ENCODE measurements around the gene CSPG5.

The CSPG5 gene

DNA sequence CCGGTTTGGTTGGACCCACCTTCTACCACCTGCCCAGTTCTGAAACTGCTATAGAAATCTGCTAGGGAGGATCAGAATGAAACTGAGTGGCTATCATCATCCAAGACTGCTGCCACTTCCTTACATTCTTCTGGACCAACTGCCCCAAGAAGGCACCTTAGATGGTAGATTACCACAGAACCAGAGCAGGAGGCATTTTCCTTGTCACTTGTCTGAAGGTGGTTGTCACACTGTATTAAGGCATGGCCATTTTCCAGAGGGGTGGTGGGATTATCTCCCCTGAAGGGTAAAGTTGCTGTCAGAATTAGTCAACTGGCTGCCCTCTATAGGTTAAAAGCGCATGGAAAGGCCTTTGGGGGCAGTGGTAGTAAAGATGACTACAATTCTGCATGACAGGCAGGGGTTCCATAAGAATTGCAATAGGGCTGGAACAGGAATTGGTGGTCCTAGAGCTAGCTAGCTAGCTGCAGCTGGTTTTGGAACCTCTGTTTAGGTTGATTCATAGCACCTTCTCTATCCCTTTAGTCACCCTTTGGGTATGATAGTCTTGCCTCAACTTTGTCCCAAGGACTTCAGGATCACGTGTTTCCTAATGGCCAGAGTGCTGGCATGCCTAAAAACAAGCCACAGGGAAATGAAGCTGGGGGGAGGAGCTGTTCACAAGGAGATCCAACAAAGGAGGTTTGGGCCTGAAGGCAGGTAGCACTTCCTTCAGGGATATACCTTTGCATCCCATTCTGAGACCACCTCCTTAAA, 4.8 kb upstream of the CSPG5 start:
- no peak for DNase-seq

DNA sequence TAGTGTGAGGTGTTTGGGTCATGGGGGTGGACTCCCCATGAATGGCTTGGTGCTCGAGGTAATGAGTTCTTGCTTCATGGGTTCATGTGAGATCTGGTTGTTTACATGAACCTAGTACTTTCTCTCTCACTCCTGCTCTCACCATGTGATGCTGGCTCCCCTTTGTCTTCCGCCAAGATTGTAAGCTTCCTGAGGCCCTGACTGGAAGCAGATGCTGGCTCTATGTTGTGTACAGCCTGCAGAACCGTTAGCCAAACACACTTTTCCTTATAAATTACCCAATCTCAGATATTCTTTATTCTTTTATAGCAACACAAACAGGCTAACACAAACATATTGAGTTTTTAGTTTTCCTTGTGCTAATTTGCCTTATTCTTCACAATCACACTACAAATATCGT, 3.2 kb upstream of the CSPG5 start:
- DNase-seq: no peak

DNA sequence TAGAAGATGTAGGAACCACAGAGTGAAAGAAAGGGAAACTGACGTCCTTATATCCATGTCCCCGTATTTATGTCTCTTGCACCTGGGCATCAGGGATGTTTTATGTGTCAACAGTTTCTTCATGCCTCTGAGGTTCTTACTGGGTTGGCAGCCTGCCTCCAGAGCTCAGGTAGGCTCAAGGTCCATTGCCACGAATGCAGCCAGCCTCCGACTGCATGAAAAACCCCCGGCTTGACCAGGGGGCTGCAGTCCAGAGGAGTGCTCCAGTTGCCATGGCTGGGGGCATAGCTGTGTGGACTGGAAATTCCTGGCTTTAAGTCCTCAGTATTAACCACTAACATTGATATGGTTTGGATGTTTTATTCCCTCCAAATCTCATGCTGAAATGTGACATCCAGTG, 2.8 kb upstream of the CSPG5 start:
- no peak for DNase-seq

DNA sequence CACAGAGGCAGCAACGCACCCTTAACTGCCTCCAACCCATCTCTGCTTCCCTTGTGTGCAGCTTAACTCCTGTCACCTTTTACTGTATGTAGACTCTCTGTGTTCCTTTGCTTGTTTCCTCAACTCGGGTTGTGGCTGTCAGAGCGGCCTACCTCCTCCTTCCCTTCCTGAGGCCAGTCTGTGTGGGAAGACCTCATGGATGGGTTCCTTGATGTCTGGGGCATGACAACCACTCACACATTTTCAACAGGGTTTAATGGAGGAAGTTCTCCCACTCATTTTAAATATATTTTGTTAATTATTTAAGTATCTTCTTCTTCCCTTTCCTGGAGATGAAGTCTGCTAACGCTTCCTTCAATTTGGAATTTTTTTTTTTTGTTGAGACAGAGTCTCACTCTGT, 1.8 kb upstream of the CSPG5 start:
- no peak for DNase-seq

DNA sequence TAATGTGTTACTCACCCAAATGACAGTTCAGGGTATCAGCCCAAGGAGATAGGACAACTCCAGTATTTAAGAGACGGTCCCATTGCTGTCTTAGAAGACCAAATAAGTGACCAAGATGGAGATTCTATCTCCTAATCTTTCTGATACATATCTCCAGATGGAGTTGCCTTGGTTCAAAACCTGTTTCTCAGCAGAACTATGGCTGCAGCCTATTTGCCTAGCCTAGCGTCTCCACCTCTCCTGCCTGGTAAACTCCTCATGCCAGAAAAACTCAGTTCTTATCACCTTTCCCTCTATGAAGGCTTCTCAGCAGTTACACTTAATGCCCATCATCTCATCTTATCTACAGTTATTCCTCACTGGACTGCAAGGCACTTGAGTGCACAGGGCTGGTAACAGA, 1.2 kb upstream of the CSPG5 start:
- no peak for DNase-seq

DNA sequence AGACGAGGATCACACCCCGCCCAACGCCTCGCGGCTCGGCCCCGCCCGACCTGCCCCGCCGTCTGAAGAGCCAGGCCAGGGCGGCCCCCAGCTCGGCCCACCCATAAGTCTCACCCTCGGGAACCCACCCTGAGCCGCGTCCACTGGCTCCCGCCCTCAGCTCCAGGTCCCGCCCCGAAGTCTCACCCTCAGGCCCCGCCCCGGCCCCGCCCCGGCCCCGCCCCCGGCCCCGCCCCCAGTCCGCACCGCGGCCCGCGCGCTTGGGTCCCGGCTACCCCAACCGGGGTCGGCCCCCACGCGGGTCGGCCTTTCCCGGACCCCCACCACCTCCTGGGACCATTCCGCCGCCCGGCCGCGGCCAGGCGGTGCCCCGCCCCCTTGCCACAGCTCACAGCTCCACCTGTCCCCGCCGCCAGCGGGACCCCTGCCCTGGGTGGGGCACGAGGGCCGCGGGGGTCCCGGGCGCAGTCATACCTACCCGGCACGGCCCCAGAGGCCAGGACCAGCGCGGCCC, 489 bp downstream of the CSPG5 start:
- no peak for DNase-seq

DNA sequence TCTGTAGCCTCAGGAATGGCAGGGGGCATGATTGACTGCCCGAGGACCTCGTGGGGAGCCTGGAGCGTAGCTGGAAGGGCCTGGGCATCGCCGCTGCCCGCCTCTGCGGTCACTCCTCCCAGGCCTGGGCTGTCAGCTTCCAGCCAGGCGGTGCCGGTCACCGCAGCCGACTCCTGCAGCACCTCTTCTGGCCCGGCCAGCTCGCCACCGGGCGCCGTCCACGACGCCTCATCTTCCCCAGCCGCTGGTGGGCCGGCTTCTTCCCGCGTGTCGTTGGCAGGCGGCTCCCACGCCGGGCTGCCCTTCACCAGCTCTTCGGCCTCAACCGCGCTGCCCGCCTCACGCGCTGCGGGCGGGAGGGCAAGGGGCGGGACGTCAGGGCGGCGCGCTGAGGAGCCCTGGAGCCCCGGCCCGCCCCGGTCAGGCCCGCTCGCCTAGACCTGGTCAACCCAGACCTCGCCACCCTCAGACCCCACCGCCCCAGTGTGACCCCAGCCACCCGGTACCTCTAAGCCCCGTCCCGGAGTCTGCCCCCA, 1.0 kb downstream of the CSPG5 start:
- no peak for DNase-seq

DNA sequence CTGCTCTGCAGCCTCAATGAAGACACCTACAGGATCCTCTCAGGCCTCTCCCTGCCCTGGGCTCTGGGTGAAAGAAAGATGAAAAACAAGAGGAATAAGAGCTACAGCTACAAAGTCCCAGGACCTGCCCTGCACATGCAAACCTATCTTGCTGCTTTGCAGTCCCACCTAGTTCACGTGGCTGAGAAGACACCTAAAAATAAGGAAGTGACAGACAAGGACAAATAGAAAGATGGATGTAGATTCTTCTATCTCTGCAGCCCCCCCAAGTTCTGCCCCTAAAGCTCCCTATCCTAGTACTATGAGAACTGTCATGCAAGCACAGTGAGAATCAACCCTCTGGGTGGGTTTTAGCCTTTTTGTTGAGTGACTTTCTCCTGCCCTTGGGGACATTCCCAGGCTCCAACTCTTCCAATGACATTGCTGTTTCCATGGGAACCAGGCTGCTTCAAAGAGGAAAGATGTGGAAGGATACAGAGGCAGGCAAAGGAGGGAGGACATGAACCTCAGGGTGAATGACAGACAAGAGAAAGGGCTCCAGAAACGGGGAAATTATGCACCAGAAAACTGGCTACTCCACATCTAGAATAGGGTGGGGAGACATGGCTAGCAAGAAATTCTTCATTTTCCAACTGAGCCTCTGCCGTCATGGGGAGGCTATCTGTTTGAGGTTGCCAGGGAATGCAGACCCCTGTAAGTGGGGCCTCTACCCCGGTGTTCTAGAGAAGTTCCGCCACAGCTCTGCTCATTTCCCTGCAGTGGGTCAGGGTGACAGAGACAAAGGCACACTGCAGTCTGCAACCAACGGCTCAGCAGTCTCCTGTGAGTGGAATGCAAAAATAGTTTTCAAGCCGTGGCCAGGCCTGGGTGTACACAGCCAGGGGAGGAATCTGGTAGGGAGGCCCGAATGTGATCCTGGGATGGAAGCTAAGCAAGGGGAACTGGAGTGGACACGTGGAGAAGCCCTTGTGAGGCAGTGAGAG, 5.2 kb downstream of the CSPG5 start:
- no peak for DNase-seq

DNA sequence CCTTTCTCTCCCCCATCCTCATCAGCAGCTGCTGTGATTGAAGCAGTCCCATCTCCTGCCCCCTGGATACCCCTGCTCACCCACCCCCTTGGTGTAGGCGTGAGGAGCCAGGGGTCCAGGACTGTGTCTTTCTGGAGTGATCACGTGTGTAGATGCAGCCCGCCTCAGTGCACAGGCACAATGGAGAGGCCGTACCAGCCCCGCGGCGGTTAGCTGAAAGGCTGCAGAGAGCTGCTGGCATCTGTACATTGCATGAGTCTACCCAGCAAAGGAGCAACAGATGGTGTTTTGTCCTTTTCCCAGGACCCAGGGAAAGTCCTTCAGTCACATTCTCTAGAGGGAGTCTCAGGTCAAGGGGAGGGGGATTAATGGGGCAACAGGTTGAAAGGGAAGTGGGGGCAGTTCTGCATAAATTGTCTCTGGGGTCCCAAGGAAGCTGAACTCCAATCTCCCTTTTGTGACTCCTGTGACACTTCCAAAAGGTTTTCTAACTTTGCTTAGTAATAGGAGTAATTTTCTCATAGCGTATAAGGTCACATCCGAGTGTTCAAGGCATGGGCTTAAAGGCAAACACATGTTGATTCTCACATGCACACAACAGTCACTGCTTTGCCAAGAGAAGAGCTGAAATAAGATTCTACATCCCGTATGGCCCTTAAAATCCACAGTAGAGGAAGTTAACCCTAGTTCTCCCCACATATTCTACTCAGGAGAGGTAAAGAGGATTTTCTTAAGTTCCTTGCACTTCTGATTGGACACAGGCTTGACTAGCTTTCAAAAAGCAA, 7.1 kb downstream of the CSPG5 start:
- DNase-seq: no peak

DNA sequence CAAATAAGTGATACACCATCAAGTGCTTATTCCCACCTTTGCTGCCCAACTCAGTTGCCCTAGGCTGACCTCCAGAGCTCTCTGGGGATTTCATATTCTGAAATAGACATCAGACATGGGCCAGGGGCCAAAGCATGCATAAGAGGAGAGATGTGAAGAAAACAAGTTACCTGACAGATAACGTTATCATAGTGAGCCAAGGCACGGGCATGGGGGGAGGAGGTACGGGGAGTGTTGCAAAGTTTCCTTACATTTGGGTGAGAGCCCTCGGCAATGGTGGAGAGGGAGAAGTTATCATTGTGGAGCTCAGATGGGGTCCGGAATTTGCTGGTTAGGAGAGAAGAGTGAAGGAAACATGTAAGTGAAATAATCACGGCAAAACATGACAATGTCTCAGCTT, 9.8 kb downstream of the CSPG5 start:
- DNase-seq: no peak

DNA sequence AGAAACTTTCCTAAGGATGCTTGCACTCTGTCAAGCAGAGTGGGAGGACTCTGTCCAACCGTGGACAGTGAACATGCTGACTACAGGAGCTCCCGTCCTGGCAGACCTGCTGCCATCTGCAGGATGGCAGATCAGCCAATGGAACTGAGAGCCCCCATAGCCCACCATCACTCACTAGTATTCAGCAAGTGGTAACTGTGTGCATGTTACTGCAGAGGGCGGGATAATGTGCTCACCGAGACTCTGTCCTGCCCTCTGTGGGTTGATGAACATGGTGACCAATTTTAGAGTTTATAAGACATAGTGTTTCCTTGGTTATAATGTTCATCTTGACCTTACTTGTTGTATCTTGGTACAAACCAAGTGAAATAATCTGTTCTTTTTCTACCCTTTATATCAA, 11.5 kb downstream of the CSPG5 start:
- DNase-seq: no peak

DNA sequence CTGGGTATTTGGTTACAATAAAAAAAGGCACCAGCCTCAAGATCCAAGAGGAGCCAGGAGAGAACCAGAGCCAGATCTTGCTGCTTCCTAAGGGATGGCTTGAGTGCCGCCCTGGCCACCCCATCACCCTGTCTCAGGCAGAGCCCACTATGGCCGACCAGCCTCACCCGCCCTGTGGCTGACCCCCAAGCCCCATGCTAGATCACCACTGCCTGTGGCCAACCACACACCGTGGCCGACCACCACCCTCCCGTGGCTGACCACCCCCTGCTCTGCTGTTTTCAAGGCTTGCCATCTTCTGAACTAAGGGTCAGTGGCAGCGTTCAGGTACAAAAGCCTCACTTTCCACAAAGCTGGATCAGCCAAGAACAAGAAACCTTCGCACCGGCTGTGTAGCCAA, 12.0 kb downstream of the CSPG5 start:
- no peak for DNase-seq

DNA sequence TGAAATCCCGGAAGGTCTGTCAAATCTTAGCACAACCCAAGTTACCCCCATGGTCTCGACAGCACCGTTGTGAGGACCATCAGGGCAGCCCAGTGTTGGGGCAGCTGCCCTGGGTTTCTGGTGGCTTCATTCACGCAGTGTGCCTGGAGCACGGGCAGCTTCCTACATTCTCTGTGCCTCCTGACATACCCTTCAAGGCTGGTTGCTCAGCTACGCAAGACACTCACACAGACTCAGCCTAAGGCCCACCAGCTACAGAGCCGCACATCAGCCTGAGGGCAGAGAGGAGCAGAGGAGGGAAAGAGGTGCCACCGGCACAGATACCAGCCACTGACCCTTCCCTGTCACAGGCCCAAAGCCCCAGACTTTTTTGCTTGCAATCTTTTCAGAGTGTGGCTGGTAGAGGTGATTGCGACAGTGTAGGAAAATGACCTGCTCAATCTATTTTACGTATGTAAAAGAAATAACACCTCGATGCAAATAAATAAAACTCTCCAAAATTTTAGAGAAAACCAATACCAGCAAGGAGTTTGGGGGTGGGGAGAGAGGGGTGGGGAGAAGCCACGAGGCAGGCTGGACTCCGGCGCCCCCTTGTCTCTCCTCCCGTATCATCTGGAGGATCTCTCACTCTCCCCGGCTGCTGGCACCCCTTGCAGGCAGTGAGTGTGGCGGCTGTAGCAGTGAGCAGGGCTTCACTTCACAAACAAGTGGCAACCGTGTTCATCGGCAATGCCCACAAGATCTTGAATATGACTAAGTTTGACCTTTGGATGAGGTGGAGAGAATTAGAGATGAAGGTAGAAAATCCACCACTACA, 12.7 kb downstream of the CSPG5 start:
- DNase-seq: no peak

DNA sequence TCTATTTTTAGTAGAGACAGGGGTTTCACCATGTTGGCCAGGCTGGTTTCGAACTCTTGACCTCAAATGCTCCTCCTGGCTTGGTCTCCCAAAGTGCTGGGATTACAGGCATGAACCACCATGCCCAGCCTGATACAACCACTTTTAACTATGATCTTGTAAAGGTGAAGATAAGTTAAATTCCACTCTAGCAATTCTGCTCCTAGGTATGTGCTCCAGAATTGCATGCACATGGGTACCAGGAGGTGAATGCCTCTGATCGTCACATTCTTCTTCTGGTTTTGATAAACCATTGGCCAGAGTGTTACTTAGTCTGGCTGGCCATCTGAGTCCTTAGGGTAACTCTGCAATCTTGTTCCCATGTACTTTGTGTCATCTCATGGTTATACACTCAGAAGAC, 22.3 kb downstream of the CSPG5 start:
- DNase-seq: no peak

DNA sequence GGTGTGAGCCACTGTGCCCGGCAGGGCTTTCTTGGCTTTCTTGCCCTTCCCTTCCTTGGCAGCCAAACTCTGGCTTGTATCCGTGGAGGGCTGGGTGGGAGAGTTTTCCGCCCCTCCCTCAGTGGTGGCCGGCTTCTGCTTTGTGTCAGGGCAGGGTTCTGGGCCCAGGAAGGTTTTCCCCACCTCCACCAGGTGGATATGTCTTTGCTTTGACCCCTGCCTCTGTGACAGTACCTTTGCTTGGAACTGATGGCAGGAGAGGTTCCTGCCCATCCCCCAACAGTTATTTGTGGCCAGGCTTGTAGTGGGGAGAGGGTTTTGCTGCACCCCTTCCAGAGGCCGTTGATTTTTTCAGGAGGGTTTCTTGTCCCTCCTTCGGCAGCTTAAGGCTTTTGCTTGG, 24.3 kb downstream of the CSPG5 start:
- no peak for DNase-seq

DNA sequence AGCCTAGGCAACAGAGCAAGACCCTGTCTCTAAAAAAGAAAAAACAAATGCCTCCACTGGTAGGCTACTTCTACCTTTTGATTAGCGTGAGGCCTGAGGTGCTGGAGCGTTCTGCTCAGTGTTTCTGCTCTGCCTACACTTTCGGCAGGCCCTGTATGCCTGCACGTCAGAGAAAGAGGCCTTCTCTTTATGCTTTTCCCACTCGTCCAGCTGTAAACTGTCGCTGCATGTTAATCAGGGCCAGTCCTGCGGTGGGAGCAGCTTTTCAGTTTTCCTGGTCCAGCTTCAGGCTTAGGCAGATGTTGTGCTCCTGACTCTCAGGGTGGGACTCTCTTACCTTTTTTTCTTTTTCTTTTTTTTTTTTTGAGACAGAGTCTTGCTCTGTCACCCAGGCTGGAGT, 25.3 kb downstream of the CSPG5 start:
- DNase-seq: no peak

DNA sequence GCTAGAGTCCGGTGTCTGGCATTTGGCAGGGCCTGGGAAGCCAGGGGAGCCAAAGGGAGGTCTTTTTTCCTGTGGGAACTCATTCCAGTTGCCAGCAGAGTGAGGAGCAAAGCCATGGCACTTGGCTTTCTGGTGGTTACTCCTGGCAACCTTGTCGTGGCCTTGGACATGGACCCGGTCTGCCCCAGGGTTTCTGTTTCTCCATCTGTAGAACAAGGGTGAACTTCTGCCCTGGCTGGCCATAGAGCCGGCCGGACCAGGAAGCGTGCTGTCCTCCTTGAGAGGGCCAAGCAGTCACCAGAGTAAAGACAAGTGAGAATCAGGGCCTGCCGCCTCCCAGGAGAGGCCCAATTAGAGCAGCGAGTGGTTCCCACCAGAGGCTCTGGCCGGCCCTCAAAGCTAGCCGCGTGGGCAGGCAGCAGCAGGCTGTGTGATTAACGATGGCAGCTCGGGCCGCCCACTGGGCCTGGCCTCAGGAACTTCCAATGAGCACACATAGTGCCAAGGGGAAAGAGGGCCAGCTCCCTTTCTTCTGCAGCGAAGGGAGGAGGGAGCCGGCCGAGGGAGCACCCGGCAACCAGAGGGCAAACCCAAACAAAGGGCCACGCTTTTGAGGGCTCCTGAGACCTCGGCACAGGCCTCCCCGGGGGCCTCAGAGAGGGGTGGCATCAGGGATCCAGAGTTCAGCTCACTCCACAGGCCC, 36.0 kb downstream of the CSPG5 start:
- DNase-seq: no peak

DNA sequence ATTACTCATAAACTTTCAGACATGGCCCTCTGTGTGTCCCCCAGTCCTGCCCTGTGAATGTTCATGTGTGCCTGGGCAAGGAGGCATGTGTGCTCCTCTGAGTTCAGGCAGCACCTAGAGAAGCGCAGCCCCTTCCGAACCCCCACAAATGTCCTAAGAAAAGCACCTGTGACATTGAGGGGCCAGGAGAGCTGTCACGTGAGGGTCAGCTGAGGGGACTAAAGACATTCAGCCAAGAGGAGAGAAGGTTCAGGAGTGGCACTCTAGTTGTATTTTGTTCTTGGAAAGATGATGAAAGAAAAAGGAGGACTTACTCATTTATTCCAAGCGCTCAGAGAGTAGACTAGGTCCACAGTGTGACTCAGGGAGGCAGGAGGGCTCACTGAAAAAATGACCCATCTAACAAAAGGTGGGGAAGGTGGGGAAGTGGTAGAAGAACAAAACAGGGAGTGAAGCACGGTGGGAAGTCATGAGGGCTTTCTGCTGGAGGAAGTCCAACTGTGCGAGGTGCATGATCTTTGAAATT, 37.0 kb downstream of the CSPG5 start:
- DNase-seq: no peak

DNA sequence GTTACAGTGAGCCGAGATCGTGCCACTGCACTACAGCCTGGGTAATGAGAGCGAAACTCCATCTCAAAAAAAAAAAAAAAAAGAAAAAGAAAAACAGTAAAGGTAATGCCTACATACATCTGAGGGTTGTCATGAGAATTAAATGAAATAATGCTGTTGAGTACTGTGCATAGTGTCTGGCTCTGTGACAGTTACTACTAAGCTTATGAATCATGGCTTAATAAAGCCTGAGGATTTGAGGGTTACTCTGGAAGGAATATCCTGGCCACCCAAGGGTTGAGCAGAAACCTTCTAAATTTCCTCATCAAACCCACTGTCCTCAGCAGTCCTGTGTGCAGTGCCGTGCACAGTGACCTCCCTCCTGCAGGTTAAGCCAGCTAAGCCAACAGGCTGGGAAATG, 38.4 kb downstream of the CSPG5 start:
- DNase-seq: peak; percentile 59

DNA sequence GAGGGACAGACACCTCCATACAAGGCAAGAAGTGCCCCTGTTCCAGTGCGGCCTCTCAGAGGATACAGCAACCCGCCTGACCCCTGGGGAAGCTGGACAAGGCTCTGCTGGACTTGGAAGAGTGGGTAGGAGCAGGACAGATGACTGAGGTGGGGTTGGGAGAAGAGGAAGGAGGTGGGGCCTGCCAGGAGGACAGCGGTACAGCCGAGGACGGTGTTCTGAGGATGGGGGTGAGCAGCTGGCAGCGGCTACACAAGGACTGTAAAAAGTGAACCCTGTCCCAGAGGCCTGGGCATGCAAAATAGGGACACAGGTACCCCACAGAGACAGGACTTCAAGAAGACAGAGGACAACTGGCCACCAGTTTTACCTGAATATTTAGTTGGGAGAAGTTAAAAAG, 41.7 kb downstream of the CSPG5 start:
- no peak for DNase-seq

All from MV-4-11 (cell line).